Measurements from ENCODE around the gene TSPEAR. TPM values are rescaled to one million over a fixed set of nuclear protein-coding genes. Genes with fewer than 3 reads are reported as not detected.

TSPEAR gene
- polyA plus RNA-seq, 1 of the 3 experiments (the other 2 are of a cell fraction) = 0.08 TPM

GRCh38 chr21:44455524-44456213 is 255.7 kb downstream of the TSPEAR start:
- Histone ChIP-seq H3K27me3 (ENCODE audit: insufficient read depth) (peaks cover 5% of the 10 kb centered on the region; the same call in 1 of the 2 replicates), H3K36me3 (replicated peaks in 1 of 2; ENCODE audit: control insufficient read depth in 1 of 2, insufficient read depth in 2 of 2, low read length in 1 of 2) (no peaks in the 10 kb centered on the region), H3K9ac (peak overlapping the region; percentile 49; the same call in 1 of the 2 replicates), H4K20me1 (ENCODE audit: insufficient read depth) (no peaks in the 10 kb centered on the region), H3K4me3 (ENCODE audit: low read depth in 2 of 2, low read length in 1 of 2) (peak overlapping the region; percentile 55 to 75), H3K4me1 (ENCODE audit: control insufficient read depth in 1 of 2, insufficient read depth in 2 of 2, low read depth in 1 of 2, low read length in 1 of 2) (peaks cover 0 to 14% of the 10 kb centered on the region in 2 experiments; a peak in 1 of 4 replicates), H3K4me2 (peak overlapping the region; percentile 87), H2AFZ (ENCODE audit: low read depth) (peak overlapping the region; percentile 59; the same call in 1 of the 2 replicates), H3K27ac (ENCODE audit: low read depth in 2 of 2, low read length in 1 of 2) (no peak overlapping the region), H3K9me2 (no peaks in the 10 kb centered on the region), H3F3A (replicated peaks; ENCODE audit: insufficient read depth) (peaks cover 16% of the 10 kb centered on the region), H3K79me2 (ENCODE audit: insufficient read depth) (no peaks in the 10 kb centered on the region), H3K9me3 (0 out of 2 replicates have a peak, but pooled peaks cover 3% of the 10 kb centered on the region)
- TF ChIP-seq ELF1 (IDR thresholded peaks at IDR 0.05) = no peak
- no peak for TF ChIP-seq POLR2AphosphoS5 (IDR thresholded peaks at IDR 0.05; ENCODE audit: low read depth, low read length)
- TF ChIP-seq SMC3 (IDR thresholded peaks at IDR 0.05; ENCODE audit: low read depth, low read length) = peak; percentile 15; the same call in 1 of the 2 replicates
- TF ChIP-seq ZBTB33 (IDR thresholded peaks at IDR 0.05; ENCODE audit: borderline replicate concordance, low read depth) = no peak
- no peak for TF ChIP-seq RCOR1 (IDR thresholded peaks at IDR 0.05; ENCODE audit: low read length)
- TF ChIP-seq USF1 (IDR thresholded peaks at IDR 0.05; ENCODE audit: borderline replicate concordance, low read depth) = peak; percentile 18; the same call in 1 of the 2 replicates
- no peak for TF ChIP-seq CHD2 (IDR thresholded peaks at IDR 0.05; ENCODE audit: low read length, partially characterized antibody)
- TF ChIP-seq GABPA (IDR thresholded peaks at IDR 0.05; ENCODE audit: low read depth) = no peak
- TF ChIP-seq SIN3A (IDR thresholded peaks at IDR 0.05; ENCODE audit: borderline replicate concordance, low read depth, low read length) = no peak
- no peak for TF ChIP-seq TAF1 (IDR thresholded peaks at IDR 0.05; ENCODE audit: borderline replicate concordance, low read depth, low read length)
- peak; percentile 27; the same call in 1 of the 2 replicates for TF ChIP-seq MAX (IDR thresholded peaks at IDR 0.05; ENCODE audit: low read depth)
- peak; percentile 56 for TF ChIP-seq RAD21 (IDR thresholded peaks at IDR 0.05; ENCODE audit: low read length)
- no peak for TF ChIP-seq TEAD4 (IDR thresholded peaks at IDR 0.05; ENCODE audit: borderline replicate concordance, insufficient read depth)
- peak; percentile 45 for TF ChIP-seq CTCF (IDR thresholded peaks at IDR 0.05)
- peak; percentile 70 for TF ChIP-seq MXI1 (IDR thresholded peaks at IDR 0.05; ENCODE audit: low read depth, low read length)
- TF ChIP-seq YY1 (IDR thresholded peaks at IDR 0.05; ENCODE audit: low read depth) = no peak
- no peak for TF ChIP-seq USF2 (IDR thresholded peaks at IDR 0.05; ENCODE audit: borderline replicate concordance, low read depth, low read length)
- DNase-seq = peak; percentile 82
- WGBS (ENCODE audit: low lambda C conversion rate) = 2% methylated on average over 18 of the region's 72 CpGs
- ChIA-PET POLR2A (interaction anchor here (0.5 to 1.3 kb wide), 3 partner anchors 26 to 117 kb away, joined by 3 to 5 read pairs (median 3); no protein-coding TSS in a partner anchor), CTCF (interaction anchor here (0.6 to 3.3 kb wide), 18 partner anchors 16 to 160 kb away, joined by 3 to 12 read pairs (median 4); partner anchors contain the start of gene CFAP410)

All from SK-N-SH (cell line).